Rectal smooth muscle tissue (tissue), 1 donor: Measurements from ENCODE around the gene CNTNAP1.
A peak's percentile ranks its signal among the peaks of the same experiment; 100 is the strongest.

Experiments used
- H3K27ac ChIP-seq: one replicate; pipeline ENCODE4 v1.7.0; 2013; ENCODE audit warnings: low read depth, low read length, inconsistent platforms
- H3K27me3 ChIP-seq: one replicate; pipeline ENCODE4 v1.7.0; 2013; ENCODE audit warnings: low read length; ENCODE audit not compliant: control insufficient read depth, insufficient read depth
- H3K36me3 ChIP-seq: one replicate; pipeline ENCODE4 v1.7.0; 2013; ENCODE audit warnings: low read length; ENCODE audit not compliant: control insufficient read depth, insufficient read depth
- H3K4me1 ChIP-seq: one replicate; pipeline ENCODE4 v1.7.0; 2013; ENCODE audit warnings: low read length; ENCODE audit not compliant: control insufficient read depth, insufficient read depth
- H3K4me3 ChIP-seq: one replicate; pipeline ENCODE4 v1.7.0; 2013; ENCODE audit warnings: low read length
- H3K9ac ChIP-seq: one replicate; pipeline ENCODE4 v1.7.0; 2013; ENCODE audit warnings: low read length

Gene CNTNAP1

GRCh38 chr17:42674755-42675347, 7.5 kb upstream of the CNTNAP1 start:
- Histone ChIP-seq H3K9ac (no peak overlapping the region), H3K27ac (peak overlapping the region; percentile 77), H3K4me3 (peak overlapping the region; percentile 98), H3K36me3 (peaks cover 16% of the 10 kb centered on the region), H3K27me3 (no peaks in the 10 kb centered on the region), H3K4me1 (peaks cover 18% of the 10 kb centered on the region)

GRCh38 chr17:42675348-42675964, 6.9 kb upstream of the CNTNAP1 start:
- Histone ChIP-seq H3K27me3 (no peaks in the 10 kb centered on the region), H3K36me3 (peaks cover 16% of the 10 kb centered on the region), H3K4me3 (peak overlapping the region; percentile 98), H3K4me1 (peaks cover 24% of the 10 kb centered on the region), H3K9ac (peak overlapping the region; percentile 93), H3K27ac (peak overlapping the region; percentile 77)

- Histone ChIP-seq H3K4me1 (peaks cover 25% of the 10 kb centered on the region), H3K27me3 (no peaks in the 10 kb centered on the region), H3K27ac (peak overlapping the region; percentile 77), H3K9ac (peak overlapping the region; percentile 93), H3K4me3 (peak overlapping the region; percentile 98), H3K36me3 (peaks cover 12% of the 10 kb centered on the region)
Observed at GRCh38 chr17:42675965-42676423, 6.3 kb upstream of the CNTNAP1 start.

- Histone ChIP-seq H3K27me3 (no peaks in the 10 kb centered on the region), H3K4me1 (peaks cover 25% of the 10 kb centered on the region), H3K9ac (peak within 1 kb of the TSS; percentile 93), H3K36me3 (peaks cover 11% of the 10 kb centered on the region), H3K4me3 (peak within 1 kb of the TSS; percentile 98), H3K27ac (peak within 1 kb of the TSS; percentile 93)
Observed at GRCh38 chr17:42676424-42677011, 5.8 kb upstream of the CNTNAP1 start, which contains the start of gene PLEKHH3. PLEKHH3 (minus strand) TSS chr17:42676994; CDS start chr17:42676563, 431 bp downstream.

GRCh38 chr17:42677012-42677857, 5.1 kb upstream of the CNTNAP1 start:
- peak overlapping the region; percentile 98 for H3K4me3 ChIP-seq
- H3K4me1 ChIP-seq: peaks cover 26% of the 10 kb centered on the region
- H3K27ac ChIP-seq: peak overlapping the region; percentile 93
- peak overlapping the region; percentile 25 for H3K9ac ChIP-seq
- H3K36me3 ChIP-seq: peaks cover 5% of the 10 kb centered on the region
- H3K27me3 ChIP-seq: no peaks in the 10 kb centered on the region

GRCh38 chr17:42677921-42678781, 4.2 kb upstream of the CNTNAP1 start:
- H3K27ac ChIP-seq: peak overlapping the region; percentile 93
- H3K4me1 ChIP-seq: peaks cover 29% of the 10 kb centered on the region
- no peaks in the 10 kb centered on the region for H3K27me3 ChIP-seq
- H3K4me3 ChIP-seq: peak overlapping the region; percentile 77
- H3K36me3 ChIP-seq: peaks cover 2% of the 10 kb centered on the region
- peak overlapping the region; percentile 25 for H3K9ac ChIP-seq

GRCh38 chr17:42678951-42679491, 3.3 kb upstream of the CNTNAP1 start:
- H3K4me3 ChIP-seq: peak overlapping the region; percentile 67

GRCh38 chr17:42679492-42680330, 2.6 kb upstream of the CNTNAP1 start:
- Histone ChIP-seq H3K36me3 (no peaks in the 10 kb centered on the region), H3K27ac (peak overlapping the region; percentile 93), H3K9ac (peak overlapping the region; percentile 68), H3K4me1 (peaks cover 24% of the 10 kb centered on the region), H3K27me3 (no peaks in the 10 kb centered on the region), H3K4me3 (peak overlapping the region; percentile 67)

More at GRCh38 chr17:42678951-42679491, 3.3 kb upstream of the CNTNAP1 start:
- no peaks in the 10 kb centered on the region for H3K27me3 ChIP-seq
- no peaks in the 10 kb centered on the region for H3K36me3 ChIP-seq
- peaks cover 30% of the 10 kb centered on the region for H3K4me1 ChIP-seq
- no peak overlapping the region for H3K9ac ChIP-seq
- peak overlapping the region; percentile 93 for H3K27ac ChIP-seq

GRCh38 chr17:42680331-42680808, 2.0 kb upstream of the CNTNAP1 start:
- H3K27ac ChIP-seq: peak overlapping the region; percentile 93
- H3K27me3 ChIP-seq: no peaks in the 10 kb centered on the region
- H3K4me3 ChIP-seq: peak overlapping the region; percentile 67
- no peaks in the 10 kb centered on the region for H3K36me3 ChIP-seq
- peaks cover 23% of the 10 kb centered on the region for H3K4me1 ChIP-seq
- peak overlapping the region; percentile 68 for H3K9ac ChIP-seq

GRCh38 chr17:42682722-42683403, 532 bp downstream of the CNTNAP1 start:
- Histone ChIP-seq H3K36me3 (no peaks in the 10 kb centered on the region), H3K27me3 (no peaks in the 10 kb centered on the region), H3K4me1 (peaks cover 21% of the 10 kb centered on the region), H3K27ac (peak overlapping the region; percentile 77), H3K4me3 (peak overlapping the region; percentile 70), H3K9ac (peak overlapping the region; percentile 38)
